ENCODE measurements around the gene INSRR.

INSRR gene

GRCh38 chr1:156858959-156859522 is at the start of gene INSRR:
Gene INSRR, minus strand, starts transcription at chr1:156859117. Its CDS starts 496 bp downstream, at chr1:156858621.
- DNase-seq = no peak

GRCh38 chr1:156908541-156908940 is 49.6 kb upstream of the INSRR start:
- no peak for DNase-seq

- DNase-seq = no peak
Measured at GRCh38 chr1:156906206-156906906, 47.4 kb upstream of the INSRR start.

- peak; percentile 6 for DNase-seq
Measured at GRCh38 chr1:156905651-156906050, 46.7 kb upstream of the INSRR start.

GRCh38 chr1:156905176-156905575 is 46.3 kb upstream of the INSRR start:
- DNase-seq = no peak

GRCh38 chr1:156904187-156904959 is 45.5 kb upstream of the INSRR start:
- DNase-seq = no peak

GRCh38 chr1:156903328-156904091 is 44.6 kb upstream of the INSRR start:
- DNase-seq = no peak

GRCh38 chr1:156901966-156902915 is 43.3 kb upstream of the INSRR start:
- no peak for DNase-seq

GRCh38 chr1:156901590-156901900 is 42.6 kb upstream of the INSRR start:
- no peak for DNase-seq

- DNase-seq = no peak
Measured at GRCh38 chr1:156900896-156901589, 42.1 kb upstream of the INSRR start.

- no peak for DNase-seq
Measured at GRCh38 chr1:156899956-156900718, 41.2 kb upstream of the INSRR start.

GRCh38 chr1:156898971-156899664 is 40.2 kb upstream of the INSRR start:
- no peak for DNase-seq

- DNase-seq = peak; percentile 41
Measured at GRCh38 chr1:156898161-156898566, 39.2 kb upstream of the INSRR start.

GRCh38 chr1:156897078-156897825 is 38.3 kb upstream of the INSRR start:
- DNase-seq = no peak

GRCh38 chr1:156896490-156897033 is 37.6 kb upstream of the INSRR start:
- DNase-seq = no peak

- DNase-seq = no peak
Measured at GRCh38 chr1:156895927-156896326, 37.0 kb upstream of the INSRR start.

GRCh38 chr1:156895455-156895812 is 36.5 kb upstream of the INSRR start:
- DNase-seq = no peak

GRCh38 chr1:156894711-156895454 is 36.0 kb upstream of the INSRR start:
- DNase-seq = no peak
